ACC112 (cell line): ENCODE results near the gene USP8.

ENCODE experiments used
- H2AFZ ChIP-seq: fragments of 200-600 bp; sonication (generic); one replicate; pipeline ENCODE4 v1.6.0; 2017; ENCODE audit warnings: antibody characterized with exemption, low read length; ENCODE audit not compliant: unreplicated experiment
- H3K27ac ChIP-seq: fragments of 200-600 bp; sonication (generic); 2 replicates; pipeline ENCODE4 v1.5.1; 2014; ENCODE audit warnings: low read depth, mild to moderate bottlenecking, antibody characterized with exemption, low read length, moderate library complexity
- H3K27me3 ChIP-seq: fragments of 200-600 bp; sonication (generic); 2 replicates; pipeline ENCODE4 v1.6.1; 2014; ENCODE audit warnings: mild to moderate bottlenecking, antibody characterized with exemption, low read length, moderate library complexity, mixed read lengths; ENCODE audit not compliant: insufficient read depth
- H3K36me3 ChIP-seq: fragments of 200-600 bp; sonication (generic); 2 replicates; pipeline ENCODE4 v1.6.1; 2016; ENCODE audit warnings: mild to moderate bottlenecking, antibody characterized with exemption, low read length, moderate library complexity, mixed read lengths; ENCODE audit not compliant: insufficient read depth
- H3K4me1 ChIP-seq: fragments of 200-600 bp; sonication (generic); one replicate; pipeline ENCODE4 v1.6.1; 2016; ENCODE audit warnings: low read length, mixed read lengths; ENCODE audit not compliant: insufficient read depth, unreplicated experiment, control insufficient read depth
- H3K4me3 ChIP-seq: fragments of 200-600 bp; sonication (generic); 2 replicates; pipeline ENCODE4 v1.5.1; 2014; ENCODE audit warnings: mild to moderate bottlenecking, low read depth, low read length
- H3K79me2 ChIP-seq: fragments of 200-600 bp; sonication (generic); one replicate; pipeline ENCODE4 v1.6.0; 2016; ENCODE audit warnings: low read length; ENCODE audit not compliant: control insufficient read depth, unreplicated experiment, insufficient read depth

The USP8 gene

GRCh38 chr15:50440932-50441331 is 16.7 kb downstream of the USP8 start:
- H2AFZ ChIP-seq = no peak overlapping the region
- peaks cover 14% of the 10 kb centered on the region for H3K36me3 ChIP-seq
- no peaks in the 10 kb centered on the region for H3K4me1 ChIP-seq
- H3K4me3 ChIP-seq = no peak overlapping the region
- H3K79me2 ChIP-seq = peaks cover 39% of the 10 kb centered on the region
- H3K27ac ChIP-seq = no peak overlapping the region
- H3K27me3 ChIP-seq = no peaks in the 10 kb centered on the region

- Histone ChIP-seq H3K36me3 (peaks cover 5% of the 10 kb centered on the region), H2AFZ (no peak overlapping the region), H3K79me2 (peaks cover 5% of the 10 kb centered on the region), H3K27ac (no peak overlapping the region), H3K27me3 (no peaks in the 10 kb centered on the region), H3K4me3 (no peak overlapping the region), H3K4me1 (peaks cover 15% of the 10 kb centered on the region)
These were observed 28.7 kb downstream of the USP8 start for GRCh38 chr15:50452927-50453326.

GRCh38 chr15:50458348-50459112 is 34.3 kb downstream of the USP8 start:
- Histone ChIP-seq H2AFZ (no peak overlapping the region), H3K4me1 (peaks cover 4% of the 10 kb centered on the region), H3K79me2 (peaks cover 5% of the 10 kb centered on the region), H3K36me3 (peaks cover 12% of the 10 kb centered on the region), H3K4me3 (no peak overlapping the region), H3K27ac (no peak overlapping the region), H3K27me3 (no peaks in the 10 kb centered on the region)

- H3K36me3 ChIP-seq = peaks cover 6% of the 10 kb centered on the region
- no peaks in the 10 kb centered on the region for H3K79me2 ChIP-seq
- no peaks in the 10 kb centered on the region for H3K27me3 ChIP-seq
- H2AFZ ChIP-seq = no peak overlapping the region
- peak overlapping the region; percentile 4; the same call in 1 of the 2 replicates for H3K27ac ChIP-seq
- H3K4me3 ChIP-seq = no peak overlapping the region
- H3K4me1 ChIP-seq = peaks cover 13% of the 10 kb centered on the region
These were observed 39.5 kb downstream of the USP8 start for GRCh38 chr15:50463423-50464358.

GRCh38 chr15:50471072-50471471 is 46.9 kb downstream of the USP8 start:
- Histone ChIP-seq H3K79me2 (no peaks in the 10 kb centered on the region), H3K27ac (no peak overlapping the region), H3K36me3 (peaks cover 14% of the 10 kb centered on the region; the same call in 1 of the 2 replicates), H2AFZ (no peak overlapping the region), H3K4me3 (no peak overlapping the region), H3K27me3 (no peaks in the 10 kb centered on the region), H3K4me1 (no peaks in the 10 kb centered on the region)

GRCh38 chr15:50476143-50476542 is 51.9 kb downstream of the USP8 start:
- H3K79me2 ChIP-seq = no peaks in the 10 kb centered on the region
- no peak overlapping the region for H3K27ac ChIP-seq
- H2AFZ ChIP-seq = no peak overlapping the region

GRCh38 chr15:50484781-50485180 is 60.6 kb downstream of the USP8 start:
- Histone ChIP-seq H3K4me1 (no peaks in the 10 kb centered on the region), H3K36me3 (peaks cover 41% of the 10 kb centered on the region), H3K4me3 (no peak overlapping the region), H3K27ac (no peak overlapping the region), H3K27me3 (no peaks in the 10 kb centered on the region), H2AFZ (no peak overlapping the region), H3K79me2 (no peaks in the 10 kb centered on the region)

More at GRCh38 chr15:50476143-50476542, 51.9 kb downstream of the USP8 start:
- no peaks in the 10 kb centered on the region for H3K27me3 ChIP-seq
- H3K4me1 ChIP-seq = no peaks in the 10 kb centered on the region
- no peak overlapping the region for H3K4me3 ChIP-seq
- peaks cover 32% of the 10 kb centered on the region for H3K36me3 ChIP-seq

- H3K27ac ChIP-seq = no peak overlapping the region
- no peaks in the 10 kb centered on the region for H3K4me1 ChIP-seq
- H3K27me3 ChIP-seq = no peaks in the 10 kb centered on the region
- H3K36me3 ChIP-seq = peaks cover 37% of the 10 kb centered on the region
- no peaks in the 10 kb centered on the region for H3K79me2 ChIP-seq
- H2AFZ ChIP-seq = no peak overlapping the region
- H3K4me3 ChIP-seq = no peak overlapping the region
These were observed 61.2 kb downstream of the USP8 start for GRCh38 chr15:50485389-50485788.

GRCh38 chr15:50487287-50487686 is 63.1 kb downstream of the USP8 start:
- no peak overlapping the region for H2AFZ ChIP-seq
- H3K36me3 ChIP-seq = peaks cover 41% of the 10 kb centered on the region
- no peak overlapping the region for H3K27ac ChIP-seq
- no peaks in the 10 kb centered on the region for H3K79me2 ChIP-seq
- H3K4me3 ChIP-seq = no peak overlapping the region
- no peaks in the 10 kb centered on the region for H3K4me1 ChIP-seq
- H3K27me3 ChIP-seq = no peaks in the 10 kb centered on the region

GRCh38 chr15:50493625-50494024 is 69.4 kb downstream of the USP8 start:
- no peak overlapping the region for H3K4me3 ChIP-seq
- H2AFZ ChIP-seq = no peak overlapping the region
- H3K27ac ChIP-seq = no peak overlapping the region

More at GRCh38 chr15:50493625-50494024, 69.4 kb downstream of the USP8 start:
- H3K4me1 ChIP-seq = no peaks in the 10 kb centered on the region
- no peaks in the 10 kb centered on the region for H3K27me3 ChIP-seq
- H3K36me3 ChIP-seq = peaks cover 39% of the 10 kb centered on the region
- no peaks in the 10 kb centered on the region for H3K79me2 ChIP-seq
